ENCODE data around the gene CFAP99.

CFAP99 gene

GRCh38 chr4:2412534-2412884, 6.2 kb upstream of the CFAP99 start:
- peak overlapping the region; percentile 18 for H3K4me3 ChIP-seq (ENCODE audit: low read depth, low read length)
- no peak for TF ChIP-seq CTCF (IDR thresholded peaks at IDR 0.05; ENCODE audit: borderline replicate concordance, insufficient read depth, low read depth, low read length)

GRCh38 chr4:2412885-2413716, 5.7 kb upstream of the CFAP99 start:
- TF ChIP-seq CTCF (IDR thresholded peaks at IDR 0.05; ENCODE audit: borderline replicate concordance, insufficient read depth, low read depth, low read length): 0 out of 2 replicates have a peak, but pooled peaks have one; percentile 7
- H3K4me3 ChIP-seq (ENCODE audit: low read depth, low read length): peak overlapping the region; percentile 18

GRCh38 chr4:2413821-2414610, 4.7 kb upstream of the CFAP99 start:
- H3K4me3 ChIP-seq (ENCODE audit: low read depth, low read length): peak overlapping the region; percentile 18
- TF ChIP-seq CTCF (IDR thresholded peaks at IDR 0.05; ENCODE audit: borderline replicate concordance, insufficient read depth, low read depth, low read length): no peak

- TF ChIP-seq CTCF (IDR thresholded peaks at IDR 0.05; ENCODE audit: borderline replicate concordance, insufficient read depth, low read depth, low read length): no peak
Observed at GRCh38 chr4:2415213-2415612, 3.5 kb upstream of the CFAP99 start.

GRCh38 chr4:2415881-2416563, 2.7 kb upstream of the CFAP99 start:
- TF ChIP-seq CTCF (IDR thresholded peaks at IDR 0.05; ENCODE audit: borderline replicate concordance, insufficient read depth, low read depth, low read length): no peak
- H3K4me3 ChIP-seq (ENCODE audit: low read depth, low read length): no peak overlapping the region

More at GRCh38 chr4:2415213-2415612, 3.5 kb upstream of the CFAP99 start:
- H3K4me3 ChIP-seq (ENCODE audit: low read depth, low read length): no peak overlapping the region

- peak overlapping the region; percentile 16 for H3K4me3 ChIP-seq (ENCODE audit: low read depth, low read length)
- no peak for TF ChIP-seq CTCF (IDR thresholded peaks at IDR 0.05; ENCODE audit: borderline replicate concordance, insufficient read depth, low read depth, low read length)
Observed at GRCh38 chr4:2416564-2417225, 2.1 kb upstream of the CFAP99 start.

Data from GM12875 (cell line).